Epithelial cell of proximal tubule (primary cell): Measurements from ENCODE around the gene POLG2. TPM values are rescaled to one million over a fixed set of nuclear protein-coding genes. Genes with fewer than 3 reads are reported as not detected.

Experiments
- DNase-seq: peaks from one replicate; pipeline ENCODE4 v3.0.0-alpha.2; 2011; ENCODE audit warnings: low read depth
- H3K4me3 ChIP-seq: 2 replicates; pipeline ENCODE4 v1.5.1; 2011; ENCODE audit warnings: low read depth, mild to moderate bottlenecking, low read length
- CTCF ChIP-seq: conservative IDR thresholded peaks from 2 replicates; pipeline ENCODE4 v1.5.1; 2012; ENCODE audit warnings: low read depth, mild to moderate bottlenecking, low read length
- total RNA-seq: library from RNA; depleted of rRNA; stranded (reverse); fragments of >200 nt; gene quantifications from 2 replicates; pipeline ENCODE4 v1.2.3, GENCODE V29; 2015

Gene POLG2
- total RNA-seq, 1 donor from 2014 or later: 14.9 TPM

GRCh38 chr17:64506576-64507412 is 9.9 kb upstream of the POLG2 start, which contains the start of gene CEP95:
CEP95 (plus strand) TSS chr17:64506977; CDS start chr17:64507098, 121 bp downstream.
- no peak for TF ChIP-seq CTCF
- peak within 1 kb of the TSS; percentile 90 for H3K4me3 ChIP-seq
- no peak for DNase-seq

GRCh38 chr17:64506201-64506575 is 9.3 kb upstream of the POLG2 start, which contains the start of gene DDX5:
DDX5 (minus strand) TSS chr17:64506289; CDS start chr17:64506119, 170 bp downstream.
- no peak for TF ChIP-seq CTCF
- DNase-seq: peak; percentile 87
- H3K4me3 ChIP-seq: peak within 1 kb of the TSS; percentile 90

- H3K4me3 ChIP-seq: peak overlapping the region; percentile 90
- TF ChIP-seq CTCF: no peak
- no peak for DNase-seq
Measured at GRCh38 chr17:64505340-64506200, 8.7 kb upstream of the POLG2 start.

GRCh38 chr17:64504769-64505339 is 8.0 kb upstream of the POLG2 start:
- DNase-seq: no peak
- peak overlapping the region; percentile 90 for H3K4me3 ChIP-seq
- no peak for TF ChIP-seq CTCF

- TF ChIP-seq CTCF: no peak
- no peak for DNase-seq
- peak overlapping the region; percentile 90 for H3K4me3 ChIP-seq
Measured at GRCh38 chr17:64503821-64504768, 7.2 kb upstream of the POLG2 start.

GRCh38 chr17:64503341-64503740 is 6.5 kb upstream of the POLG2 start:
- H3K4me3 ChIP-seq: no peak overlapping the region
- no peak for TF ChIP-seq CTCF
- no peak for DNase-seq
